Thoracic aorta (tissue), 2 donors: ENCODE data around the gene GBX2. TPM values are rescaled to one million over a fixed set of nuclear protein-coding genes. Genes with fewer than 3 reads are reported as not detected.

Experiments
- ATAC-seq: fragments of 150-250 bp; one replicate; pipeline ENCODE4 v1.8.0; 2017; ENCODE audit warnings: low read depth; ENCODE audit not compliant: insufficient number of reproducible peaks, low FRiP score
- DNase-seq: peaks from one replicate; pipeline ENCODE4 v3.0.0-alpha.2; 2020; ENCODE audit warnings: low spot score
- H3K27ac ChIP-seq, 2 donors: fragments of 200-600 bp; sonication (generic); 1 replicate in 1 of 2; 2 replicates in 1 of 2; pipeline ENCODE4 v1.5.1; 2016; ENCODE audit warnings: mild to moderate bottlenecking in 2 of 2, moderate library complexity in 2 of 2
- H3K27me3 ChIP-seq: fragments of 200-600 bp; sonication (generic); replicated peaks from 2 replicates; pipeline ENCODE4 v1.6.0; 2016; ENCODE audit warnings: mild to moderate bottlenecking; ENCODE audit not compliant: insufficient read depth
- H3K36me3 ChIP-seq: fragments of 200-600 bp; sonication (generic); one replicate; pipeline ENCODE4 v1.5.1; 2016
- H3K4me1 ChIP-seq, 2 donors: fragments of 200-600 bp; sonication (generic); 1 replicate in 1 of 2; 2 replicates in 1 of 2; pipeline versions ENCODE4 v1.5.1 to v1.6.0; 2016; ENCODE audit warnings: low read depth in 2 of 2, mild to moderate bottlenecking in 1 of 2; ENCODE audit not compliant: control insufficient read depth in 1 of 2
- H3K4me3 ChIP-seq: fragments of 200-600 bp; sonication (generic); 2 replicates; pipeline ENCODE4 v1.5.1; 2016; ENCODE audit warnings: mild to moderate bottlenecking
- H3K9me3 ChIP-seq: fragments of 200-600 bp; sonication (generic); 2 replicates; pipeline ENCODE4 v1.5.1; 2016
- total RNA-seq, 2 donors: library from RNA; depleted of rRNA; stranded (reverse); fragments of >200 nt; gene quantifications; one replicate each; pipeline versions ENCODE4 v1.1.0 to v1.2.3, GENCODE V29; 2016
- TF ChIP-seq, protein P1 (sequence below): fragments of 200-600 bp; sonication (generic); IDR thresholded peaks from one replicate; pipeline ENCODE4 v1.5.1; 2019; ENCODE audit warnings: antibody characterized with exemption

GBX2 gene
- total RNA-seq, 2 donors from 2014 or later, result not detected

DNA sequence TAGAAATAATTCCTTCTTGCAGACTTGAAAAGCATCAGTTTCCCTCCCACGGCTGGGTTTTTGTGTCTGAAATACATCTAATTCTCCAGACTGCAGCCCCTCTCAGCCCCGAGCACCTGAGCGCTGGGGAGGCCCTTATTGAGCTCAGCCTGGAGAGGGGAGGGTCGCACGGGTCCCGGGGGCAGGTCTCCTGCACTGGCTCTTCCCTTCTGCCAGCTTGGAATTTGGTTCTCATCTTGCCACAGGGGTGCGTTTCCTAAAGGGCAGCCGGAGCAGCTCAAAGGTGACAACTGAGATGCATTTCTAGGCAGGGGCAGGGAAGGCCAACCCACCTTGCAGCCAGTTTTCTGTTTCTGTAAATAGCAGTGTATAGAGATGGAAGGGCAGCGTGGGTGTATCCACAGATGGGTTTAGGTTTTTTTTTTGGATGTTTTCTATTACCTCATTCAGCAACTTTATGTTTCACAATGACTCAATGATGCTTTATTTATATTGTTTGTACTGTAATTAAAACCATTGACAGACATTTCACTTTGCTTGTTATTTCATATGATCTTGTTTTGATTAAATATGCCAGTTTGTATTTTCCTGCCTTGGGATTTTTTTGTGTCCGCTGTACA is 37.0 kb downstream of the GBX2 start:
- DNase-seq (no peak), ATAC-seq (no peak)
- Histone ChIP-seq H3K4me1 (no peaks in the 10 kb centered on the region), H3K4me3 (no peak overlapping the region), H3K27ac (no peak overlapping the region), H3K9me3 (no peaks in the 10 kb centered on the region), H3K27me3 (no peaks in the 10 kb centered on the region), H3K36me3 (no peaks in the 10 kb centered on the region)
- TF ChIP-seq, protein P1, sequence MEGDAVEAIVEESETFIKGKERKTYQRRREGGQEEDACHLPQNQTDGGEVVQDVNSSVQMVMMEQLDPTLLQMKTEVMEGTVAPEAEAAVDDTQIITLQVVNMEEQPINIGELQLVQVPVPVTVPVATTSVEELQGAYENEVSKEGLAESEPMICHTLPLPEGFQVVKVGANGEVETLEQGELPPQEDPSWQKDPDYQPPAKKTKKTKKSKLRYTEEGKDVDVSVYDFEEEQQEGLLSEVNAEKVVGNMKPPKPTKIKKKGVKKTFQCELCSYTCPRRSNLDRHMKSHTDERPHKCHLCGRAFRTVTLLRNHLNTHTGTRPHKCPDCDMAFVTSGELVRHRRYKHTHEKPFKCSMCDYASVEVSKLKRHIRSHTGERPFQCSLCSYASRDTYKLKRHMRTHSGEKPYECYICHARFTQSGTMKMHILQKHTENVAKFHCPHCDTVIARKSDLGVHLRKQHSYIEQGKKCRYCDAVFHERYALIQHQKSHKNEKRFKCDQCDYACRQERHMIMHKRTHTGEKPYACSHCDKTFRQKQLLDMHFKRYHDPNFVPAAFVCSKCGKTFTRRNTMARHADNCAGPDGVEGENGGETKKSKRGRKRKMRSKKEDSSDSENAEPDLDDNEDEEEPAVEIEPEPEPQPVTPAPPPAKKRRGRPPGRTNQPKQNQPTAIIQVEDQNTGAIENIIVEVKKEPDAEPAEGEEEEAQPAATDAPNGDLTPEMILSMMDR, result no peak

DNA sequence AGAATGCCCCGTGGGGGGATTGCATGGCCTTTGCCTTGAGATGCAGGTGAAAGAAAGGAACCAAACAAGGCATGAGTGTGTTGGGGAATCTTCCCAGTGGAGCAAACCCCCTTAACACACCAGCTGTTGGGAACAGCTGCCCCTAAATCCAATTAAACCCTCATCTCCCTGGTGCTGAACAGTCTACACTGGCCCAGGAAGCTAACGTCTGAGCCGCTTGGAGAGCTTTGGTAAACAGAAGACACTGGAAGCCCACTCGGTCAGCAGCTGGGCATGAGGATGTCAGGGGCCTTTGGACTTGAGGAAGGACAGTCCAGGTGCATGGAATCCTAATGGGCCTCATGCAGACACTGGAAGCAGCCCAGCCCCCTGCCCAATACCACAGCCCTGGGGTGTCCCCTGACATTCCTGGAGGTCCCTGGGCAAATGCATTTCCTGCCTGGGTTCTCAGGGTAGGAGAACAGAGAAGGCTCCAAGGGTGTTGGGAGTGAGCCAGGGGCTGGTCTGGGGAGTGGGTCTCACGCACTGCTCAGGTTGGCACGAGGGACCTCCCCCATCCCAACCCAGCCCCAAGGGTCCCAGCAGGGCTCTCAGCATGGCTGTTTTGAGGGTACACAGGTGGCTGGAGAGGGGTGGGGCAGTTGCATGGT is 37.7 kb downstream of the GBX2 start:
- H3K36me3 ChIP-seq, result no peaks in the 10 kb centered on the region
- no peaks in the 10 kb centered on the region for H3K9me3 ChIP-seq
- ATAC-seq, result no peak
- H3K27ac ChIP-seq, result no peak overlapping the region
- TF ChIP-seq, protein P1, result no peak
- no peak overlapping the region for H3K4me3 ChIP-seq
- no peaks in the 10 kb centered on the region for H3K27me3 ChIP-seq
- no peak for DNase-seq
- no peaks in the 10 kb centered on the region for H3K4me1 ChIP-seq

DNA sequence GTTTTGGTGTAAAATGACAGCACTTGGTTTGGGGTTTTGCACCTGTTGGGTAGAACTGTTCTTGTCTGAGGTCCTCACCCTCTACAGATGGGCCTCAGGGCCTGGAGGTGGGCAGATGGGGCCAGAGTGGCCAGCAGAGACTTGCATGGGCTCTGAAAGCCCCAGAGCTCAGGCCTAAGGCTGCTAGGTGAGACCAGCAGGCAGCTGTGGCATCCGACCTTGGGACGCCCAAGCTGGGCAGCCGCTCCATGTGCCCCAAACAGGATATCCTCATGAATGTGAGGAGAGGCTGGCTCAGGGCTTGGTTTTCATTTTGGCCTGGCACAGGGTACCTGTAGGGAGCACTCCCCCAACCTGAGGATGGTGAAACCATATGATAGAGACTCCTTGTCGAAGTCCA is 38.3 kb downstream of the GBX2 start:
- no peak for DNase-seq
- H3K27ac ChIP-seq, result no peak overlapping the region
- TF ChIP-seq, protein P1, result no peak
- no peaks in the 10 kb centered on the region for H3K4me1 ChIP-seq
- H3K27me3 ChIP-seq, result no peaks in the 10 kb centered on the region
- no peak for ATAC-seq
- no peaks in the 10 kb centered on the region for H3K36me3 ChIP-seq
- H3K4me3 ChIP-seq, result no peak overlapping the region
- no peaks in the 10 kb centered on the region for H3K9me3 ChIP-seq

DNA sequence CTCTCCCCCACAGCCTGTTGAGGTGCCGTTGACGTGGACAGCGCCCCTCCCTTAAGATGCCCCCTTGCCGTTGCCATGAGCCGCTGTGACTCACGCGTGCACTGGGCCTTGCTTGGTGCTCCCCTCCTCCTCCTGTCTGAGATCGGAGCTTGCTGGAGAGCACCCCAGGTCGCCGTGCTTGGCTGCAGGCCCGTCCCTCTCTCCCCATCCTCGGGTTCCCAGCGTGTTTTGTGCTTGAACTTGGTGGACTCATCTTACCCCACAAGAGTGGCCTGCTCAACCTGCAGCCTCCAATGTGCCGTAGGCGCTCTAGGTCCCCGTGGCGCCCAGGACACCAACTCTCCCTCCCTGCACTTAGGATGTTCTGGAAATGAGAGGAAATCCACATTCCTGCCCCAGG is 39.9 kb downstream of the GBX2 start:
- no peak overlapping the region for H3K27ac ChIP-seq
- H3K27me3 ChIP-seq, result no peaks in the 10 kb centered on the region
- no peaks in the 10 kb centered on the region for H3K9me3 ChIP-seq
- DNase-seq (no peak), ATAC-seq (no peak)
- H3K4me1 ChIP-seq, result no peaks in the 10 kb centered on the region
- no peaks in the 10 kb centered on the region for H3K36me3 ChIP-seq
- TF ChIP-seq, protein P1, result no peak
- H3K4me3 ChIP-seq, result no peak overlapping the region

DNA sequence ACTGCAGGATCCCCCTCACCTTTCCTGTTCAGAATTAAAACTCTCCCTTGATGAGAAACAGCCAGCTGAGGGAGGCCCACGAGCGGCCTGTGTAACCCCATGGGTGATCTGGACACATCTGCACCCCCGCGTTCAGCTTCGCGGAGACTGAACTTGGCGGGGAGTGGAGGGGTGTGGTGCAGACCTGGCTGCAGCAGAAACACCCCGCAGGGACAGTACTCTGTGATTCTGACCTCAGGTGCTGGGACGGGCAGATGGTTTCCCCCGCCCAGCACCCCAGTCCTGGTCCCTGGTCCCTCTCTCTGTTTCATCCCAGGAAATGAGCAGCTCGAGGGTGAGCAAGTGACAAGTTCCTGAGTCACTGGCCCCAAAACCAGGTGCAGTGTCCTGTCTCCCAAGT is 41.2 kb downstream of the GBX2 start:
- TF ChIP-seq, protein P1, result no peak
- no peaks in the 10 kb centered on the region for H3K27me3 ChIP-seq
- no peak overlapping the region for H3K4me3 ChIP-seq
- DNase-seq, result no peak
- H3K9me3 ChIP-seq, result no peaks in the 10 kb centered on the region
- H3K36me3 ChIP-seq, result no peaks in the 10 kb centered on the region
- H3K4me1 ChIP-seq, result no peaks in the 10 kb centered on the region
- H3K27ac ChIP-seq, result no peak overlapping the region
- ATAC-seq, result no peak
